Measurements from ENCODE around the gene TPX2. TPM values are rescaled to one million over a fixed set of nuclear protein-coding genes. Genes with fewer than 3 reads are reported as not detected.

TPX2 gene
- total RNA-seq, 1 experiment from 2014 or later: 248 TPM

DNA sequence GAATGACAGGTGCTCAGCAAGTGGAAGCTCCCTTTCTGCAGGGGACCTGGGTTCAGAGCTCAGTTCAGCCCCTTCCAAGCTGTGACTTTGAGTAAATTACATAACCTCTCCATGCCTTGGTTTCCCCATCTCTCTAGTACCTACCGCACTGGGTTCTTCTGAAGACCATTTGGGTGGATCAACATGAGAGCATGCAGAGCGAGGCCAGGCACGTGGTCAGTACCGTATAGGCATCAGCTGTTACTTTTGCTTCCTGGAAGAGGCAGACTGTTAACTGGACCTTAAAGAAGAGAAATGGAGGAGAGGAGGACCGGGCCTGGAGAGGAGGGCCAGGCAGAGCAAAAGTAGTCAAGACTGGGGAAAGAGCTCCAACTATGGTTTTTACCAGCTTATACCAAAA, 78.4 kb downstream of the TPX2 start:
- Histone ChIP-seq H3K4me1 (ENCODE audit: control insufficient read depth, insufficient read depth, low read length) (peaks cover 25% of the 10 kb centered on the region), H3K9me3 (ENCODE audit: control insufficient read depth, insufficient read depth, low read depth, low read length) (no peaks in the 10 kb centered on the region), H3K4me3 (ENCODE audit: low read depth in 2 of 2, low read length in 2 of 2) (no peak overlapping the region), H3K27ac (ENCODE audit: low read length) (no peak overlapping the region), H3K27me3 (ENCODE audit: control insufficient read depth, insufficient read depth, low read length) (no peaks in the 10 kb centered on the region), H3K36me3 (ENCODE audit: control insufficient read depth, insufficient read depth, low read length) (no peaks in the 10 kb centered on the region)
- intact Hi-C loops (cut with micrococcal nuclease; ENCODE audit: unreplicated experiment): no loop called here
- TF ChIP-seq POLR2AphosphoS5 (IDR thresholded peaks at IDR 0.05; ENCODE audit: low read depth, low read length) (no peak), TCF7L2 (IDR thresholded peaks at IDR 0.05; ENCODE audit: low read depth, low read length) (no peak)
- TF ChIP-seq, protein P1, sequence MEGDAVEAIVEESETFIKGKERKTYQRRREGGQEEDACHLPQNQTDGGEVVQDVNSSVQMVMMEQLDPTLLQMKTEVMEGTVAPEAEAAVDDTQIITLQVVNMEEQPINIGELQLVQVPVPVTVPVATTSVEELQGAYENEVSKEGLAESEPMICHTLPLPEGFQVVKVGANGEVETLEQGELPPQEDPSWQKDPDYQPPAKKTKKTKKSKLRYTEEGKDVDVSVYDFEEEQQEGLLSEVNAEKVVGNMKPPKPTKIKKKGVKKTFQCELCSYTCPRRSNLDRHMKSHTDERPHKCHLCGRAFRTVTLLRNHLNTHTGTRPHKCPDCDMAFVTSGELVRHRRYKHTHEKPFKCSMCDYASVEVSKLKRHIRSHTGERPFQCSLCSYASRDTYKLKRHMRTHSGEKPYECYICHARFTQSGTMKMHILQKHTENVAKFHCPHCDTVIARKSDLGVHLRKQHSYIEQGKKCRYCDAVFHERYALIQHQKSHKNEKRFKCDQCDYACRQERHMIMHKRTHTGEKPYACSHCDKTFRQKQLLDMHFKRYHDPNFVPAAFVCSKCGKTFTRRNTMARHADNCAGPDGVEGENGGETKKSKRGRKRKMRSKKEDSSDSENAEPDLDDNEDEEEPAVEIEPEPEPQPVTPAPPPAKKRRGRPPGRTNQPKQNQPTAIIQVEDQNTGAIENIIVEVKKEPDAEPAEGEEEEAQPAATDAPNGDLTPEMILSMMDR (IDR thresholded peaks at IDR 0.05): no peak
- ChIA-PET CTCF (interaction anchor here (0.5 to 1.2 kb wide), 6 partner anchors 13 to 36 kb away, joined by 3 to 7 read pairs (median 4); no protein-coding TSS in a partner anchor), POLR2A (interaction anchor here (0.9 kb wide), 1 partner anchor 9 kb away, joined by 3 read pairs; no protein-coding TSS in a partner anchor)
- in situ Hi-C loops (cut with HindIII; ENCODE audit: low pct_unique_long_range_greater_than_20kb, low sequenced_read_pairs): no loop called here
- DNase-seq (ENCODE audit: low read depth, low spot score) (no peak), ATAC-seq (no peak)
- no TSS peak for BruUV-seq (replicated peaks)

DNA sequence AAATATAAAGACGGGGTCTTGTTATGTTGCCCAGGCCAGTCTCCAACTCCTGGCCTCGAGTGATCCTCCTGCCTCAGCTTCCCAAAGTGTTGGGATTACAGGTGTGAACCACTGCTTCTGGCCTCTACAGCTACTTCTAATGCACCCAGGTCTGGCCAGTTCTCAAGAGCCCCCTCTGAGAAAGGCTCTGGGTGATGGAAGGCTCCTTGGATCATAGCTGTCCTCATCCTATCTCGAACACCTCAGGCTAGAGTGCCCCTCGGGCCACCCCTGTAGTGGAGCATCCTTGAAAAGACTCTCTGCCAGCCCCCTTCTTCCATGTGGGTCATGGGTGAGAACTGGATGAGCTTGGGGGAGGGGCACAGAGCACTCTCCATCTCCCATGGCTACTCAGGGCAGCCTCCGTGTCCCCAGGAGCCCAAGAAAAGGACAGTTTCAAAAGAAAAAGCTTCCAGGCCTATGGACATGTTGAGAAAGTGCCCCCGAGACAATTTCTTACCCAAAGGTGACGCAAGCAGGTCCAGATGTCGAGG, 79.4 kb downstream of the TPX2 start:
- ATAC-seq (no peak), DNase-seq (ENCODE audit: low read depth, low spot score) (no peak)
- no peak overlapping the region for H3K27ac ChIP-seq (ENCODE audit: low read length)
- intact Hi-C loops (cut with micrococcal nuclease; ENCODE audit: unreplicated experiment) (no loop called here), in situ Hi-C loops (cut with HindIII; ENCODE audit: low pct_unique_long_range_greater_than_20kb, low sequenced_read_pairs) (no loop called here)
- peaks cover 29% of the 10 kb centered on the region for H3K4me1 ChIP-seq (ENCODE audit: control insufficient read depth, insufficient read depth, low read length)
- H3K9me3 ChIP-seq (ENCODE audit: control insufficient read depth, insufficient read depth, low read depth, low read length): no peaks in the 10 kb centered on the region
- no peaks in the 10 kb centered on the region for H3K27me3 ChIP-seq (ENCODE audit: control insufficient read depth, insufficient read depth, low read length)
- CTCF ChIA-PET: interaction anchor here (0.5 to 1.4 kb wide), 4 partner anchors 14 to 28 kb away, joined by 3 to 5 read pairs (median 4); no protein-coding TSS in a partner anchor
- no TSS peak for BruUV-seq (replicated peaks)
- H3K36me3 ChIP-seq (ENCODE audit: control insufficient read depth, insufficient read depth, low read length): no peaks in the 10 kb centered on the region
- H3K4me3 ChIP-seq (ENCODE audit: low read depth in 2 of 2, low read length in 2 of 2): no peak overlapping the region
- TF ChIP-seq POLR2AphosphoS5 (IDR thresholded peaks at IDR 0.05; ENCODE audit: low read depth, low read length): no peak
- TF ChIP-seq, protein P2, sequence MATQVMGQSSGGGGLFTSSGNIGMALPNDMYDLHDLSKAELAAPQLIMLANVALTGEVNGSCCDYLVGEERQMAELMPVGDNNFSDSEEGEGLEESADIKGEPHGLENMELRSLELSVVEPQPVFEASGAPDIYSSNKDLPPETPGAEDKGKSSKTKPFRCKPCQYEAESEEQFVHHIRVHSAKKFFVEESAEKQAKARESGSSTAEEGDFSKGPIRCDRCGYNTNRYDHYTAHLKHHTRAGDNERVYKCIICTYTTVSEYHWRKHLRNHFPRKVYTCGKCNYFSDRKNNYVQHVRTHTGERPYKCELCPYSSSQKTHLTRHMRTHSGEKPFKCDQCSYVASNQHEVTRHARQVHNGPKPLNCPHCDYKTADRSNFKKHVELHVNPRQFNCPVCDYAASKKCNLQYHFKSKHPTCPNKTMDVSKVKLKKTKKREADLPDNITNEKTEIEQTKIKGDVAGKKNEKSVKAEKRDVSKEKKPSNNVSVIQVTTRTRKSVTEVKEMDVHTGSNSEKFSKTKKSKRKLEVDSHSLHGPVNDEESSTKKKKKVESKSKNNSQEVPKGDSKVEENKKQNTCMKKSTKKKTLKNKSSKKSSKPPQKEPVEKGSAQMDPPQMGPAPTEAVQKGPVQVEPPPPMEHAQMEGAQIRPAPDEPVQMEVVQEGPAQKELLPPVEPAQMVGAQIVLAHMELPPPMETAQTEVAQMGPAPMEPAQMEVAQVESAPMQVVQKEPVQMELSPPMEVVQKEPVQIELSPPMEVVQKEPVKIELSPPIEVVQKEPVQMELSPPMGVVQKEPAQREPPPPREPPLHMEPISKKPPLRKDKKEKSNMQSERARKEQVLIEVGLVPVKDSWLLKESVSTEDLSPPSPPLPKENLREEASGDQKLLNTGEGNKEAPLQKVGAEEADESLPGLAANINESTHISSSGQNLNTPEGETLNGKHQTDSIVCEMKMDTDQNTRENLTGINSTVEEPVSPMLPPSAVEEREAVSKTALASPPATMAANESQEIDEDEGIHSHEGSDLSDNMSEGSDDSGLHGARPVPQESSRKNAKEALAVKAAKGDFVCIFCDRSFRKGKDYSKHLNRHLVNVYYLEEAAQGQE (IDR thresholded peaks at IDR 0.05; ENCODE audit: insufficient read depth in 1 of 2, low read depth in 2 of 2, low read length in 1 of 2): no peak
- POLR2A ChIA-PET: interaction anchor here (0.9 kb wide), 1 partner anchor 10 kb away, joined by 3 read pairs; no protein-coding TSS in a partner anchor

DNA sequence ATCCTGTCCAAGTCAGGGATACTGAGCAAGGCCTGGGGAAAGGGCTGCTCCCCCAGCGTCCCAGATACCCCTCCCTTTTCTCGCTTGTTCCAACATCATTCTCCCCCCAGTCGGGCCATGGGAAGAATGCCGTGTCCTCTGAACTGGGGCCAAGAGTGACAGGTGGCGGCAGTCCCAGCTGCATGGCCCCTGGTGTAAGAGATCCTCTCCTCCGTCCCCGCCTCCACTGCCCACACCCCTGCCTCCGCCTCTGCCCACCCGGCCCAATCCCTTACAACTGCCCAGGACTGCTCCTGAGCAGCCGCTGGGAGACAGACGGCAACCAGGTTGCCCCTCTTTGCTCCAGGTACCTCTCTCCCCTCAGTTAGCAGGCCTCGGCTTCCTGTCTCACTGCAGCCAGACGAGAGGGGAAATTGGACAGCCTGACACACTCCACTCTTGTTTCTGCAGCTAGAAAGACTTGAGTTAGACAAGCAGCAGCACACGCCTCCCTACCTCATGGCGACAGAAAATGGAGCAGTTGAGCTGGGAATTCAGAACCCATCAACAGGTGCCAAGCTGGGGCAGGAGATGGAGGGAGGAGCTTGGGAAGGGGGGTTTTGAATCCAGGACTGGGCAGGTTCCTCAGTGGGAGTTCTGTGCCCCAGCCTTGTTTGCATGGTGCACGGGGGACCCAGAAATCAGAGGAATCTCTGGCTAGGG, 80.1 kb downstream of the TPX2 start, which contains the start of gene MYLK2:
MYLK2 (plus strand) TSS at position 274 of the 702 bp plus-strand sequence; CDS start at position 499, 225 bp downstream.
- Histone ChIP-seq H3K27me3 (ENCODE audit: control insufficient read depth, insufficient read depth, low read length) (no peaks in the 10 kb centered on the region), H3K4me3 (ENCODE audit: low read depth in 2 of 2, low read length in 2 of 2) (no peak within 1 kb of the TSS), H3K4me1 (ENCODE audit: control insufficient read depth, insufficient read depth, low read length) (peaks cover 29% of the 10 kb centered on the region), H3K27ac (ENCODE audit: low read length) (no peak within 1 kb of the TSS), H3K36me3 (ENCODE audit: control insufficient read depth, insufficient read depth, low read length) (no peaks in the 10 kb centered on the region), H3K9me3 (ENCODE audit: control insufficient read depth, insufficient read depth, low read depth, low read length) (no peaks in the 10 kb centered on the region)
- no peak for TF ChIP-seq SIN3A (IDR thresholded peaks at IDR 0.05; ENCODE audit: borderline replicate concordance, insufficient read depth, low read depth, low read length)
- TF ChIP-seq, protein P1 (IDR thresholded peaks at IDR 0.05): no peak
- TF ChIP-seq, protein P2 (IDR thresholded peaks at IDR 0.05; ENCODE audit: insufficient read depth in 1 of 2, low read depth in 2 of 2, low read length in 1 of 2): no peak
- no peak for TF ChIP-seq POLR2AphosphoS5 (IDR thresholded peaks at IDR 0.05; ENCODE audit: low read depth, low read length)
- TF ChIP-seq TCF7L2 (IDR thresholded peaks at IDR 0.05; ENCODE audit: low read depth, low read length): no peak
- BruUV-seq (replicated peaks): no TSS peak
- POLR2A ChIA-PET: no interaction called here
- in situ Hi-C loops (cut with HindIII; ENCODE audit: low pct_unique_long_range_greater_than_20kb, low sequenced_read_pairs) (no loop called here), intact Hi-C loops (cut with micrococcal nuclease; ENCODE audit: unreplicated experiment) (no loop called here)
- DNase-seq (ENCODE audit: low read depth, low spot score) (no peak), ATAC-seq (no peak)
- CTCF ChIA-PET: interaction anchor here (1.4 kb wide), 1 partner anchor 28 kb away, joined by 5 read pairs; no protein-coding TSS in a partner anchor

Data from Panc1 (cell line).